H1 (cell line): Measurements from ENCODE around the gene OSM. TPM values are rescaled to one million over a fixed set of nuclear protein-coding genes. Genes with fewer than 3 reads are reported as not detected.

ENCODE experiments used
- CTCF ChIA-PET: fragments of 300-600 bp; sonication (Branson Sonifier 250); formaldehyde crosslinking; loops from one replicate; lab custom pipeline; 2021; ENCODE audit not compliant: partially characterized antibody; lab: Charles Lee
- POLR2A ChIA-PET: fragments of 300-600 bp; sonication (Branson Sonifier 250); formaldehyde crosslinking; loops from one replicate; lab custom pipeline; 2021; ENCODE audit warnings: inconsistent platforms; ENCODE audit not compliant: partially characterized antibody; lab: Charles Lee
- DNase-seq, 2 experiments: peaks; one replicate each; pipeline versions ENCODE4 v3.0.0 to v3.0.0-alpha.2; 2010 to 2022; ENCODE audit warnings: low spot score in 2 of 2, low read depth in 1 of 2, mixed read lengths in 1 of 2
- FAIRE-seq: peaks from 2 replicates; lab custom pipeline; 2011; peaks lifted over from hg19 to GRCh38; lab: Jason Lieb, UNC
- H2AFZ ChIP-seq: 2 replicates; pipeline ENCODE4 v1.8.1; 2012; ENCODE audit warnings: low read length, inconsistent platforms
- H2AK5ac ChIP-seq: 2 replicates; pipeline ENCODE4 v1.6.1; 2013; ENCODE audit warnings: low read depth, low read length
- H2BK120ac ChIP-seq: replicated peaks from 2 replicates; pipeline ENCODE3; 2013; ENCODE audit warnings: low read depth, low read length, inconsistent platforms
- H2BK12ac ChIP-seq: 2 replicates; pipeline ENCODE4 v1.6.1; 2013; ENCODE audit warnings: low read depth, low read length
- H2BK15ac ChIP-seq: 2 replicates; pipeline ENCODE4 v1.6.1; 2013; ENCODE audit warnings: low read length
- H2BK20ac ChIP-seq: 2 replicates; pipeline ENCODE4 v1.6.1; 2013; ENCODE audit warnings: low read length
- H2BK5ac ChIP-seq: 2 replicates; pipeline ENCODE4 v1.6.1; 2013; ENCODE audit warnings: low read depth, low read length
- H3K14ac ChIP-seq: 2 replicates; pipeline ENCODE4 v1.6.1; 2013; ENCODE audit warnings: inconsistent platforms; ENCODE audit not compliant: insufficient read length
- H3K18ac ChIP-seq: 2 replicates; pipeline ENCODE4 v1.6.1; 2013; ENCODE audit warnings: low read length; ENCODE audit errors: extremely low read depth
- H3K23ac ChIP-seq: 2 replicates; pipeline ENCODE4 v1.6.1; 2013; ENCODE audit warnings: inconsistent platforms; ENCODE audit not compliant: insufficient read length
- H3K23me2 ChIP-seq: 2 replicates; pipeline ENCODE4 v1.6.1; 2013; ENCODE audit warnings: low read depth, low read length
- H3K27ac ChIP-seq: 2 replicates; pipeline ENCODE4 v1.6.1; 2011; ENCODE audit warnings: low read depth, low read length, inconsistent platforms
- H3K27me3 ChIP-seq, 4 experiments: replicated peaks in 1 of 4; 1 replicate in 1 of 4; 2 replicates in 3 of 4; pipeline versions ENCODE4 v1.6.1 to v1.8.1; 2011 to 2013; ENCODE audit warnings: low read length in 3 of 4, mild to moderate bottlenecking in 3 of 4, inconsistent platforms in 2 of 4, mixed read lengths in 2 of 4, moderate library complexity in 1 of 4; ENCODE audit not compliant: control insufficient read depth in 3 of 4, insufficient read depth in 3 of 4; ENCODE audit errors: extremely low read depth in 1 of 4
- H3K36me3 ChIP-seq, 4 experiments: 2 replicates each; pipeline versions ENCODE4 v1.6.1 to v1.8.1; 2011 to 2013; ENCODE audit warnings: mild to moderate bottlenecking in 4 of 4, low read length in 3 of 4, moderate library complexity in 2 of 4, control low read depth in 1 of 4, inconsistent platforms in 1 of 4; ENCODE audit not compliant: insufficient read depth in 4 of 4, control insufficient read depth in 2 of 4
- H3K4ac ChIP-seq: replicated peaks from 2 replicates; pipeline ENCODE3; 2013; ENCODE audit warnings: low read length, low read depth, mixed read lengths, inconsistent platforms; ENCODE audit not compliant: insufficient read length
- H3K4me1 ChIP-seq, 4 experiments: replicated peaks in 1 of 4; 1 replicate in 1 of 4; 2 replicates in 3 of 4; pipeline versions ENCODE4 v1.6.1 to v1.8.1; 2011 to 2013; ENCODE audit warnings: low read length in 3 of 4, inconsistent platforms in 2 of 4, mixed read lengths in 1 of 4; ENCODE audit not compliant: insufficient read depth in 4 of 4, control insufficient read depth in 3 of 4
- H3K4me2 ChIP-seq, 2 experiments: 2 replicates each; pipeline versions ENCODE4 v1.6.1 to v1.8.1; 2011 to 2013; ENCODE audit warnings: low read depth in 2 of 2, low read length in 2 of 2, control low read depth in 1 of 2, inconsistent platforms in 1 of 2, mild to moderate bottlenecking in 1 of 2; ENCODE audit not compliant: insufficient read depth in 1 of 2
- H3K4me3 ChIP-seq, 4 experiments: fragments of 200-600, 300-600 bp in 1 of 4; sonication (generic), shearing (Covaris generic), sonication (Bioruptor Twin) in 1 of 4; 2 replicates each; pipeline versions ENCODE4 v1.5.1 to v1.8.1; 2011 to 2016; ENCODE audit warnings: low read length in 4 of 4, low read depth in 3 of 4, control low read depth in 2 of 4, inconsistent platforms in 2 of 4, mild to moderate bottlenecking in 2 of 4, mixed read lengths in 1 of 4, moderate library complexity in 1 of 4; ENCODE audit not compliant: insufficient read depth in 2 of 4; ENCODE audit errors: extremely low read depth in 1 of 4
- H3K56ac ChIP-seq: replicated peaks from 2 replicates; pipeline ENCODE3; 2013; ENCODE audit warnings: low read depth, mild to moderate bottlenecking, mixed read lengths, low read length, inconsistent platforms; ENCODE audit not compliant: insufficient read length
- H3K79me1 ChIP-seq: 2 replicates; pipeline ENCODE4 v1.6.1; 2013; ENCODE audit warnings: low read depth, low read length, control low read depth
- H3K79me2 ChIP-seq, 2 experiments: 2 replicates each; pipeline versions ENCODE4 v1.6.1 to v1.8.1; 2012 to 2013; ENCODE audit warnings: low read length in 2 of 2, mild to moderate bottlenecking in 2 of 2, inconsistent platforms in 1 of 2; ENCODE audit not compliant: insufficient read depth in 2 of 2, control insufficient read depth in 1 of 2
- H3K9ac ChIP-seq, 4 experiments: replicated peaks in 1 of 4; 1 replicate in 1 of 4; 2 replicates in 3 of 4; pipeline versions ENCODE4 v1.6.1 to v1.8.1; 2011 to 2013; ENCODE audit warnings: low read depth in 3 of 4, low read length in 3 of 4, control low read depth in 2 of 4, mild to moderate bottlenecking in 2 of 4, moderate library complexity in 2 of 4, inconsistent platforms in 1 of 4; ENCODE audit errors: extremely low read depth in 1 of 4
- H3K9me3 ChIP-seq, 2 experiments: 2 replicates each; pipeline versions ENCODE4 v1.6.1 to v1.8.1; 2012 to 2013; ENCODE audit warnings: mild to moderate bottlenecking in 2 of 2, moderate library complexity in 2 of 2, control low read depth in 1 of 2, inconsistent platforms in 1 of 2, low read depth in 1 of 2, low read length in 1 of 2, mixed read lengths in 1 of 2; ENCODE audit not compliant: insufficient read depth in 2 of 2
- H4K20me1 ChIP-seq, 2 experiments: replicated peaks in 1 of 2; 2 replicates each; pipeline versions ENCODE3 to v1.8.1; 2011 to 2013; ENCODE audit warnings: inconsistent platforms in 2 of 2, low read length in 2 of 2, mild to moderate bottlenecking in 1 of 2; ENCODE audit not compliant: insufficient read depth in 2 of 2, control insufficient read depth in 1 of 2
- H4K5ac ChIP-seq: 2 replicates; pipeline ENCODE4 v1.6.1; 2013; ENCODE audit warnings: low read length, low read depth, mixed read lengths, inconsistent platforms; ENCODE audit not compliant: insufficient read length
- H4K8ac ChIP-seq: 2 replicates; pipeline ENCODE4 v1.8.0; 2013; ENCODE audit warnings: mild to moderate bottlenecking, moderate library complexity, low read length, inconsistent platforms; ENCODE audit not compliant: insufficient read depth; ENCODE audit errors: extremely low read depth
- H4K91ac ChIP-seq: replicated peaks from 2 replicates; pipeline ENCODE3; 2013; ENCODE audit warnings: low read length, mixed read lengths, inconsistent platforms; ENCODE audit not compliant: insufficient read length
- ASH2L ChIP-seq: fragments of 200-600, 300-600 bp; sonication (generic); IDR thresholded peaks from one replicate; pipeline ENCODE4 v1.7.1; 2017; ENCODE audit warnings: low read length
- JUN ChIP-seq: IDR thresholded peaks from 2 replicates; pipeline ENCODE4 v1.6.1; 2011; ENCODE audit warnings: low read depth, mild to moderate bottlenecking, improper control_type of control experiment, low read length
- MAX ChIP-seq: IDR thresholded peaks from 2 replicates; pipeline ENCODE4 v1.6.1; 2012; ENCODE audit warnings: inconsistent platforms
- NANOG ChIP-seq: IDR thresholded peaks from 2 replicates; pipeline ENCODE4 v1.6.1; 2011; ENCODE audit warnings: low read length, low read depth, mild to moderate bottlenecking, inconsistent platforms; ENCODE audit not compliant: insufficient read depth, poor library complexity, severe bottlenecking
- SAP30 ChIP-seq: fragments of 300-600 bp; sonication (generic); IDR thresholded peaks from 2 replicates; pipeline ENCODE4 v1.7.1; 2012; ENCODE audit warnings: low read length, moderate library complexity, mild to moderate bottlenecking, inconsistent platforms; ENCODE audit not compliant: insufficient read depth, insufficient replicate concordance
- SIRT6 ChIP-seq: IDR thresholded peaks from one replicate; pipeline ENCODE4 v1.7.1; 2012; ENCODE audit warnings: low read length, inconsistent platforms
- TBP ChIP-seq: IDR thresholded peaks from 2 replicates; pipeline ENCODE4 v1.6.1; 2011; ENCODE audit warnings: low read depth, low read length, improper control_type of control experiment
- WGBS, 2 experiments: shearing (Covaris generic) in 1 of 2; methylation state at CpG; one replicate each; pipeline versions ENCODE4 v1.1.6 to v1.1.7; 2013 to 2015; ENCODE audit warnings: low lambda C conversion rate in 2 of 2, mixed read lengths in 2 of 2, inconsistent platforms in 1 of 2, low coverage in 1 of 2, missing lambda C conversion rate in 1 of 2; ENCODE audit not compliant: insufficient replicate concordance in 2 of 2, insufficient coverage in 1 of 2, insufficient read length in 1 of 2; ENCODE audit errors: extremely low coverage in 1 of 2, missing lambda C conversion rate in 1 of 2; 5-methylcytosine and 5-hydroxymethylcytosine counted together
- polyA plus RNA-seq, 7 experiments: library from polyadenylated mRNA; depleted of rRNA in 3 of 7; stranded (reverse) in 5 of 7; unstranded in 2 of 7; fragments of >200 nt in 5 of 7; fragments of 200-250 nt in 2 of 7; gene quantifications; 1 replicate in 5 of 7; 2 replicates in 1 of 7; 4 replicates in 1 of 7; pipeline versions ENCODE4 v1.2.1 to v1.2.3, GENCODE V29; 2011 to 2013; ENCODE audit warnings: missing spikeins in 2 of 7, mixed read lengths in 2 of 7
- total RNA-seq: library from RNA; stranded (reverse); fragmentation: NEBNext Ultra II Directional; extraction: Animal tissue kit (Norgen Biotek cat#: 25700); gene quantifications from 2 replicates; pipeline ENCODE4 v1.2.1, GENCODE V29; 2021

OSM gene
- total and polyA plus RNA-seq, 2 of the 8 experiments (the other 6 are each of a cell fraction or from before 2014, with no cell fraction given): not detected

- CTCF ChIA-PET: interaction anchor here (5.7 kb wide), 1 partner anchor 34 kb away, joined by 26 read pairs; the partner anchor contains the start of gene TBC1D10A
- no peak for DNase-seq
These were observed 27.4 kb upstream of the OSM start for GRCh38 chr22:30294066-30294465.

More at GRCh38 chr22:30294066-30294465, 27.4 kb upstream of the OSM start:
- Histone ChIP-seq H3K79me2 (no peaks in the 10 kb centered on the region), H3K36me3 (no peaks in the 10 kb centered on the region), H2BK20ac (no peak overlapping the region), H3K9me3 (no peaks in the 10 kb centered on the region), H2BK12ac (no peak overlapping the region), H4K5ac (no peak overlapping the region), H4K8ac (no peak overlapping the region), H4K91ac (no peak overlapping the region), H2BK15ac (no peak overlapping the region), H2AFZ (no peak overlapping the region), H3K27me3 (no peaks in the 10 kb centered on the region), H3K4ac (no peak overlapping the region), H3K23ac (no peak overlapping the region), H3K4me1 (peaks cover 0 to 10% (median 7%) of the 10 kb centered on the region in 4 experiments; a peak in 6 of 7 replicates), H3K23me2 (peaks cover 5% of the 10 kb centered on the region; the same call in 1 of the 2 replicates), H3K56ac (no peak overlapping the region), H3K4me3 (no peak overlapping the region), H2BK5ac (no peak overlapping the region), H3K4me2 (no peak overlapping the region), H3K27ac (no peak overlapping the region), H2BK120ac (no peak overlapping the region), H3K18ac (no peak overlapping the region), H3K9ac (no peak overlapping the region), H3K14ac (no peak overlapping the region), H3K79me1 (no peaks in the 10 kb centered on the region), H4K20me1 (no peaks in the 10 kb centered on the region), H2AK5ac (no peak overlapping the region)
- no peak for FAIRE-seq
- 86% methylated on average over 9 of the region's 9 CpGs; no CpG with 5 or more reads in 1 of the 2 experiments for WGBS, 2 experiments
- TF ChIP-seq JUN (no peak), SIRT6 (no peak), TBP (no peak), ASH2L (no peak), NANOG (no peak), SAP30 (no peak), MAX (no peak)
- POLR2A ChIA-PET: no interaction called here
